Panc1 (cell line): ENCODE measurements around the gene SFTA2.

Source experiments
- CTCF ChIP-seq: fragments of 450-650 bp; IDR thresholded peaks from 2 replicates; pipeline ENCODE4 v1.5.1; 2017; ENCODE audit warnings: mild to moderate bottlenecking
- POLR2AphosphoS5 ChIP-seq: IDR thresholded peaks from 2 replicates; pipeline ENCODE4 v1.6.1; 2012; ENCODE audit warnings: mild to moderate bottlenecking, low read depth, low read length, moderate library complexity
- REST ChIP-seq, 2 experiments: IDR thresholded peaks; 2 replicates each; pipeline ENCODE4 v1.6.1; 2011 to 2012; ENCODE audit warnings: low read depth in 2 of 2, control low read depth in 1 of 2, low read length in 1 of 2, mild to moderate bottlenecking in 1 of 2, moderate library complexity in 1 of 2; ENCODE audit not compliant: insufficient read depth in 1 of 2

- peak; percentile 30; the same call in 1 of the 2 replicates for TF ChIP-seq CTCF
- peak in 1 of 2 experiments; percentile 55; a peak in 1 of 4 replicates for TF ChIP-seq REST (IDR thresholded peaks at IDR 0.05; ENCODE audit: insufficient read depth in 1 of 2, low read depth in 2 of 2, low read length in 1 of 2)
- TF ChIP-seq POLR2AphosphoS5: peak; percentile 90
These were observed 17.7 kb downstream of the SFTA2 start, which contains the start of gene VARS2 for GRCh38 chr6:30914076-30914853.
